ENCODE results near the gene TUBA1C. TPM values are rescaled to one million over a fixed set of nuclear protein-coding genes. Genes with fewer than 3 reads are reported as not detected.
"Not testable (repeated sequence)": the region's sequence is repeated elsewhere in the genome, so short reads cannot be mapped to it uniquely, and the experiment has no call there.

TUBA1C gene
- total and polyA plus RNA-seq, 2 of the 8 experiments (the other 6 are each of a cell fraction or from before 2014, with no cell fraction given), result 504 to 3,101 TPM

DNA sequence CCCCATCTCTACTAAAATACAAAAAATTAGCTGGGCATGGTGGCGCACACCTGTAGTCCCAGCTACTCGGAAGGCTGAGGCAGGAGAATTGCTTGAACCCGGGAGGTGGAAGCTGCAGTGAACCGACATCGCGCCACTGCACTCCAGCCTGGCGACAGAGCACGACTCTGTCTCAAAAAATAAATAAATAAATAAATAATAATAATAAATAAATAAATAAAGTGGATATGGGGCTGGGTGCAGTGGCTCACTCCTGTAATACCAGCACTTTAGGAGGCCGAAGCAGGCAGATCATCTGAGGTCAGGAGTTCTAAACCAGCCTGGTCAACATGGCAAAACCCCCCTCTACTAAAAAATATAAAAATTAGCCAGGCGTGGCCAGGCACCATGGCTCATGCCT is 52.2 kb downstream of the TUBA1C start:
- H3K23ac ChIP-seq (ENCODE audit: insufficient read length); H2BK5ac ChIP-seq (ENCODE audit: low read depth, low read length); H3K18ac ChIP-seq (ENCODE audit: extremely low read depth, low read length); H3K4me2 ChIP-seq (ENCODE audit: insufficient read depth in 1 of 2, low read depth in 2 of 2, low read length in 2 of 2); H4K8ac ChIP-seq (ENCODE audit: extremely low read depth, insufficient read depth, low read length); H4K5ac ChIP-seq (ENCODE audit: insufficient read length, low read depth, low read length); FAIRE-seq; H2BK12ac ChIP-seq (ENCODE audit: low read depth, low read length); H2BK15ac ChIP-seq (ENCODE audit: low read length); H3K9me3 ChIP-seq (ENCODE audit: insufficient read depth in 2 of 2, low read depth in 1 of 2, low read length in 1 of 2); H4K91ac ChIP-seq (replicated peaks; ENCODE audit: insufficient read length, low read length); H3K4ac ChIP-seq (replicated peaks; ENCODE audit: insufficient read length, low read depth, low read length); H3K27me3 ChIP-seq (replicated peaks in 1 of 4; ENCODE audit: control insufficient read depth in 3 of 4, extremely low read depth in 1 of 4, insufficient read depth in 3 of 4, low read length in 3 of 4); H3K4me3 ChIP-seq (ENCODE audit: extremely low read depth in 1 of 4, insufficient read depth in 2 of 4, low read depth in 3 of 4, low read length in 4 of 4); DNase-seq (ENCODE audit: low read depth in 1 of 2, low spot score in 2 of 2); H4K20me1 ChIP-seq (replicated peaks in 1 of 2; ENCODE audit: control insufficient read depth in 1 of 2, insufficient read depth in 2 of 2, low read length in 2 of 2); H3K79me1 ChIP-seq (ENCODE audit: low read depth, low read length); H3K4me1 ChIP-seq (replicated peaks in 1 of 4; ENCODE audit: control insufficient read depth in 3 of 4, insufficient read depth in 4 of 4, low read length in 3 of 4); H2AFZ ChIP-seq (ENCODE audit: low read length); H2BK120ac ChIP-seq (replicated peaks; ENCODE audit: low read depth, low read length); H3K27ac ChIP-seq (ENCODE audit: low read depth, low read length); H3K14ac ChIP-seq (ENCODE audit: insufficient read length); H3K56ac ChIP-seq (replicated peaks; ENCODE audit: insufficient read length, low read depth, low read length); H3K9ac ChIP-seq (replicated peaks in 1 of 4; ENCODE audit: extremely low read depth in 1 of 4, low read depth in 3 of 4, low read length in 3 of 4); H3K23me2 ChIP-seq (ENCODE audit: low read depth, low read length); H3K79me2 ChIP-seq (ENCODE audit: control insufficient read depth in 1 of 2, insufficient read depth in 2 of 2, low read length in 2 of 2); H2AK5ac ChIP-seq (ENCODE audit: low read depth, low read length); POLR2A ChIA-PET (ENCODE audit: partially characterized antibody); H2BK20ac ChIP-seq (ENCODE audit: low read length); H3K36me3 ChIP-seq (ENCODE audit: control insufficient read depth in 2 of 4, insufficient read depth in 4 of 4, low read length in 3 of 4): not testable (repeated sequence)
- WGBS, 2 experiments (ENCODE audit: extremely low coverage in 1 of 2, insufficient coverage in 1 of 2, insufficient read length in 1 of 2, insufficient replicate concordance in 2 of 2, low coverage in 1 of 2, low lambda C conversion rate in 2 of 2, missing lambda C conversion rate in 1 of 2), result 95% methylated on average over 10 of the region's 10 CpGs; no CpG with 5 or more reads in 1 of the 2 experiments
- CTCF ChIA-PET (ENCODE audit: partially characterized antibody), result interaction anchor here (1.0 kb wide), 1 partner anchor 237 kb away, joined by 3 read pairs; no protein-coding TSS in a partner anchor

DNA sequence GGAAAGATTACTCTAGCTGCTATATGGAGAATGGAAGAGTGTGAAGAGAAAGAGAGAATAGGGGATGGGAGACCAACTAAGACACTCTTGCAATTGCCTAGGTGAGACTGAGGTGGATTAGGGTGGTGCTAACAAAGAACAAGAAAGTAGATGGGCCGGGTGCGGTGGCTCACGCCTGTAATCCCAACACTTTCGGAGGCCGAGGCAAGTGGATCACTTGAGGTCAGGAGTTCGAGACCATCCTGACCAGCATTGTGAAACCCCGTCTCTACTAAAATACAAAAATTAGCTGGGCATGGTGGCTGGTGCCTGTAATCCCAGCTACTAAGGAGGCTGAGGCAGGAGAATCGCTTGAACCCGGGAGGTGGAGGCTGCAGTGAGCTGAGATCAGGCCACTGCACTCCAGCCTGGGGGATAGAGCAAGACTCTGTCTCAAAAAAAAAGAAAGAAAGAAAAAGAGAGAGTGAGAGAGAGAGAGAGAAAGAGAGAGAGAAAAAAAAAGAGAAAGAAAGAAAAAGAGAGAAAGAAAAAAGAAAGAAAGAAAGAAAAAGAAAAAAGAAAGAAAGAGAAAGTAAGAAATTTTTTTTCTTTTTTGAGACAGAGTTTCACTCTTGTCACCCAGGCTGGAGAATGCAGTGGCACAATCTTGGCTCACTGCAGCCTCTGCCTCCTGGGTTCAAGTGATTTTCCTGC is 55.7 kb downstream of the TUBA1C start:
- not testable (repeated sequence) for H4K8ac ChIP-seq (ENCODE audit: extremely low read depth, insufficient read depth, low read length); H2BK120ac ChIP-seq (replicated peaks; ENCODE audit: low read depth, low read length); H3K23me2 ChIP-seq (ENCODE audit: low read depth, low read length); H2BK15ac ChIP-seq (ENCODE audit: low read length); H3K4ac ChIP-seq (replicated peaks; ENCODE audit: insufficient read length, low read depth, low read length); H3K18ac ChIP-seq (ENCODE audit: extremely low read depth, low read length); H4K5ac ChIP-seq (ENCODE audit: insufficient read length, low read depth, low read length); FAIRE-seq; H3K36me3 ChIP-seq (ENCODE audit: control insufficient read depth in 2 of 4, insufficient read depth in 4 of 4, low read length in 3 of 4); H2AFZ ChIP-seq (ENCODE audit: low read length); H3K23ac ChIP-seq (ENCODE audit: insufficient read length); H3K9ac ChIP-seq (replicated peaks in 1 of 4; ENCODE audit: extremely low read depth in 1 of 4, low read depth in 3 of 4, low read length in 3 of 4); H2BK12ac ChIP-seq (ENCODE audit: low read depth, low read length); H2AK5ac ChIP-seq (ENCODE audit: low read depth, low read length); H3K14ac ChIP-seq (ENCODE audit: insufficient read length); H3K4me2 ChIP-seq (ENCODE audit: insufficient read depth in 1 of 2, low read depth in 2 of 2, low read length in 2 of 2); H3K4me3 ChIP-seq (ENCODE audit: extremely low read depth in 1 of 4, insufficient read depth in 2 of 4, low read depth in 3 of 4, low read length in 4 of 4); H3K79me2 ChIP-seq (ENCODE audit: control insufficient read depth in 1 of 2, insufficient read depth in 2 of 2, low read length in 2 of 2); H3K9me3 ChIP-seq (ENCODE audit: insufficient read depth in 2 of 2, low read depth in 1 of 2, low read length in 1 of 2); H4K91ac ChIP-seq (replicated peaks; ENCODE audit: insufficient read length, low read length); H2BK20ac ChIP-seq (ENCODE audit: low read length); H3K79me1 ChIP-seq (ENCODE audit: low read depth, low read length); DNase-seq (ENCODE audit: low read depth in 1 of 2, low spot score in 2 of 2); H2BK5ac ChIP-seq (ENCODE audit: low read depth, low read length); H3K27ac ChIP-seq (ENCODE audit: low read depth, low read length); H4K20me1 ChIP-seq (replicated peaks in 1 of 2; ENCODE audit: control insufficient read depth in 1 of 2, insufficient read depth in 2 of 2, low read length in 2 of 2); H3K27me3 ChIP-seq (replicated peaks in 1 of 4; ENCODE audit: control insufficient read depth in 3 of 4, extremely low read depth in 1 of 4, insufficient read depth in 3 of 4, low read length in 3 of 4)
- peaks cover 4 to 13% (median 6%) of the 10 kb centered on the region in 4 experiments; a peak in 6 of 7 replicates for H3K4me1 ChIP-seq (replicated peaks in 1 of 4; ENCODE audit: control insufficient read depth in 3 of 4, insufficient read depth in 4 of 4, low read length in 3 of 4)
- peak overlapping the region; percentile 67 for H3K56ac ChIP-seq (replicated peaks; ENCODE audit: insufficient read length, low read depth, low read length)
- POLR2A ChIA-PET (ENCODE audit: partially characterized antibody), result interaction anchor here (1.0 to 4.6 kb wide), 2 partner anchors 13 to 15 kb away, joined by 3 to 37 read pairs; no protein-coding TSS in a partner anchor
- 83% methylated on average over 7 of the region's 9 CpGs; no CpG with 5 or more reads in 1 of the 2 experiments for WGBS, 2 experiments (ENCODE audit: extremely low coverage in 1 of 2, insufficient coverage in 1 of 2, insufficient read length in 1 of 2, insufficient replicate concordance in 2 of 2, low coverage in 1 of 2, low lambda C conversion rate in 2 of 2, missing lambda C conversion rate in 1 of 2)
- CTCF ChIA-PET (ENCODE audit: partially characterized antibody), result interaction anchor here (0.7 to 9.2 kb wide), 3 partner anchors 25 to 207 kb away, joined by 3 to 76 read pairs (median 3); partner anchors contain the start of gene PRPH

Measured in H1 (cell line).